ENCODE results near the gene CRY2. TPM values are rescaled to one million over a fixed set of nuclear protein-coding genes. Genes with fewer than 3 reads are reported as not detected.

CRY2 gene
- total and polyA plus RNA-seq, 2 of the 13 experiments (the other 11 are each of a cell fraction or from before 2014, with no cell fraction given), result 10.1 to 12.2 TPM

- peak; percentile 25 for TF ChIP-seq UBTF (CRISPR knock-in tag; IDR thresholded peaks at IDR 0.05)
- 0 out of 2 replicates have a peak, but pooled peaks have one; percentile 35 for TF ChIP-seq PRMT3 (CRISPR knock-in tag; IDR thresholded peaks at IDR 0.05; ENCODE audit: borderline replicate concordance, low read depth)
- peak; percentile 5 for TF ChIP-seq RBM39 (IDR thresholded peaks at IDR 0.05; ENCODE audit: low read depth, low read length, poor library complexity, severe bottlenecking)
- no peak for TF ChIP-seq IRF1 (CRISPR knock-in tag; IDR thresholded peaks at IDR 0.05; ENCODE audit: low read depth)
- peak; percentile 9; the same call in 1 of the 2 replicates for TF ChIP-seq ZC3H4 (CRISPR knock-in tag; IDR thresholded peaks at IDR 0.05; ENCODE audit: borderline replicate concordance)
- TF ChIP-seq NFYB (CRISPR knock-in tag; IDR thresholded peaks at IDR 0.05), result no peak
- 0 out of 2 replicates have a peak, but pooled peaks have one; percentile 56 for TF ChIP-seq ZNF547 (CRISPR knock-in tag; IDR thresholded peaks at IDR 0.05)
- TF ChIP-seq ZNF468 (CRISPR knock-in tag; IDR thresholded peaks at IDR 0.05), result no peak
- TF ChIP-seq SP4 (CRISPR knock-in tag; IDR thresholded peaks at IDR 0.05), result peak; percentile 67
- peak; percentile 46; the same call in 1 of the 2 replicates for TF ChIP-seq SAP130 (CRISPR knock-in tag; IDR thresholded peaks at IDR 0.05; ENCODE audit: low read depth)
- no peak for TF ChIP-seq PRDM10 (CRISPR knock-in tag; IDR thresholded peaks at IDR 0.05; ENCODE audit: low read depth)
- TF ChIP-seq MAFF (IDR thresholded peaks at IDR 0.05; ENCODE audit: low read depth, low read length), result no peak
- no peak for TF ChIP-seq SKI (IDR thresholded peaks at IDR 0.05; ENCODE audit: partially characterized antibody)
- TF ChIP-seq JUND (CRISPR knock-in tag; IDR thresholded peaks at IDR 0.05), result peak; percentile 17; the same call in 1 of the 2 replicates
- TF ChIP-seq ZNF589 (CRISPR knock-in tag; conservative IDR thresholded peaks at IDR 0.05), result 0 out of 2 replicates have a peak, but pooled peaks have one; percentile 33
- 0 out of 2 replicates have a peak, but pooled peaks have one; percentile 47 for TF ChIP-seq DZIP1 (CRISPR knock-in tag; IDR thresholded peaks at IDR 0.05)
Measured at GRCh38 chr11:45805305-45806071, 41.8 kb upstream of the CRY2 start (continued).

All from HepG2 (cell line).